Dermis blood vessel endothelial cell (primary cell): ENCODE measurements around the gene ARHGEF19. TPM values are rescaled to one million over a fixed set of nuclear protein-coding genes. Genes with fewer than 3 reads are reported as not detected.
"Not testable (repeated sequence)": the region's sequence is repeated elsewhere in the genome, so short reads cannot be mapped to it uniquely, and the experiment has no call there.

Experiments used
- DNase-seq: peaks from one replicate; pipeline ENCODE4 v3.0.0; 2010
- total RNA-seq: library from RNA; depleted of rRNA; stranded (reverse); fragments of >200 nt; gene quantifications from 2 replicates; pipeline ENCODE4 v1.2.3, GENCODE V29; 2014

The ARHGEF19 gene
- total RNA-seq, 1 donor from 2014 or later = 2.7 TPM

DNA sequence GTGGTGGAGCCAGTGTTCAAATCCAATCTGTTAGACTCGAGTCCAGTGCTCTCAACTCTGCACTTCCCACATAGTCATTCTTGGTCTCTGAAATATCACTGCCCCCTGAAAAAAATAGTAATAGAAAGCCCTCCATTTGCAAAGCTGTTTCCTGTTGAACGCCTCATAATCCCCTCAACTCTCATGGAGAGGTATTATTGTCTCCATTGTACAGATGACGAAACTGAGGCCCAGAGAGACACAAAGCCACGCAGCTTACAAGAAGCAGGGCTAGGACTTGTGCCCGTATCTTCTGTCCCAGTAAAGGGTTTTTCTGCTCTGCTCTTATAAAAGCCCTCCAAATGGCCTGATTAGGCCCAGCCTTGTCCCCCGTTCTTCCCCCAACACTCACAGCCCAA is 6.2 kb upstream of the ARHGEF19 start:
- no peak for DNase-seq

DNA sequence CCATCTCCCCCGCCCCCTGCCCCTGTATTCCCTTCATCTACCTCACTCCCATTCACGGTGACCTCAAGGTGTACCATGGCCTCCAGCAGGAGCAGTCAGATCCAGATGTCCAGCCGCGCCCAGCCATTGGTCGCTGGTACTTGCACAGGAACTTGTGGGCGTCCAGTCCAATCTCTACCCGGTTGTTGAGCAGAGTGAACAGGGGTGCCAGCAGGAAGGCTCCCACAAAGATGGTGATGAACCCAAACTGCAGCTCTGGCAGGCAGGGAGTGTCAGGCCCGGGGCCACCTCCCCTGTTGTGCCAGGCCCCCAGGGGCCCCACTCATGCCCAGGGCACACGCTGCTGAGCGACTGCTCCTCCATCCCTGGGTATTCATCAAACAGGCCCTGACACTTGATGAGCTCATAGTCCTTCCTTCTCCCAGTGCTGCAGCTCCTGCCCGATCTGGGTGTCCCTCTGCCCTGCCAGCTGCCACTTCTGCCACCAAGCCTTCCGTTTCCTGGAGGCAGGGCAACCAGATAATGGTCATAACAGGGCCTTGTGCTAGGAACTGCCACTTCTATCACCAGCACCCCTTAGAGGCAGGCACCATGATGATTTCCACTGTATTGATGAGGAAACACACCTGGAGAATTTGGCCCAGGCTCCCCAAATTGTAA is 5.7 kb upstream of the ARHGEF19 start:
- no peak for DNase-seq

DNA sequence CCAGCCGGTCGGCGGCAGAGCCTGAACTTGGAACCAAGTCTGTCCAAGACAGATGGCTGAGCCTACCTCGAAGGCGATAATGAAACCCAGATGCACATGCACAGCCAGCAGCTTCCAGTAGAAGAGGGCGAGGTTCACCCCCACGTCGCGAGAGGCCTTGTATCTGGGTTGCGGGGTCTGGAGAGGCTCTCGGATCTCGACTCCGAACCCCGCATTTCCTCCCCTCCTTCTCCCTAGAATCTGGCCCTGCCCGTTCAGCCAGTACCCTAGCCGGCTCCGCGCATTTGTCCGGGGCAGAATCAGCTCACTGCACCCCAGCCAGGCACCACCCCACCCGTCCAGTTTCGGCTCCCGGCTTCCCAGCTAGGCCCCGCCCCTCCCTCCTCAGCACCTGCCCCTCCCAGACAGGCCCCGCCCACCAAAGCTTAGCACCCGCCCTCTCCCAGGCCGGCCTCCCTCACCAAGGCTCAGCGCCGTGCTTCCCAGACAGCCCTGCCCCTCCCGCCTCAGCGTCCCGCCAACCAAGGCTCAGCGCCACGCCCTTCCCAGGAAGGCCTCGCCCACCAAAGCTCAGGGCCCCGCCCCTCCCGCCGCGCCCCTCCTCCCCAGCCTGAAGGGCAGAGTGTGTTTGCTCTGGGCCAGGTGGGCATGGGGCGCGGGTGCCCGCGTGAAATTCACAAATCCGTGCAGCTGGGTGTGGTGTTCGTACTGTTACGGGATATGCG is 4.8 kb upstream of the ARHGEF19 start:
- peak; percentile 98 for DNase-seq

DNA sequence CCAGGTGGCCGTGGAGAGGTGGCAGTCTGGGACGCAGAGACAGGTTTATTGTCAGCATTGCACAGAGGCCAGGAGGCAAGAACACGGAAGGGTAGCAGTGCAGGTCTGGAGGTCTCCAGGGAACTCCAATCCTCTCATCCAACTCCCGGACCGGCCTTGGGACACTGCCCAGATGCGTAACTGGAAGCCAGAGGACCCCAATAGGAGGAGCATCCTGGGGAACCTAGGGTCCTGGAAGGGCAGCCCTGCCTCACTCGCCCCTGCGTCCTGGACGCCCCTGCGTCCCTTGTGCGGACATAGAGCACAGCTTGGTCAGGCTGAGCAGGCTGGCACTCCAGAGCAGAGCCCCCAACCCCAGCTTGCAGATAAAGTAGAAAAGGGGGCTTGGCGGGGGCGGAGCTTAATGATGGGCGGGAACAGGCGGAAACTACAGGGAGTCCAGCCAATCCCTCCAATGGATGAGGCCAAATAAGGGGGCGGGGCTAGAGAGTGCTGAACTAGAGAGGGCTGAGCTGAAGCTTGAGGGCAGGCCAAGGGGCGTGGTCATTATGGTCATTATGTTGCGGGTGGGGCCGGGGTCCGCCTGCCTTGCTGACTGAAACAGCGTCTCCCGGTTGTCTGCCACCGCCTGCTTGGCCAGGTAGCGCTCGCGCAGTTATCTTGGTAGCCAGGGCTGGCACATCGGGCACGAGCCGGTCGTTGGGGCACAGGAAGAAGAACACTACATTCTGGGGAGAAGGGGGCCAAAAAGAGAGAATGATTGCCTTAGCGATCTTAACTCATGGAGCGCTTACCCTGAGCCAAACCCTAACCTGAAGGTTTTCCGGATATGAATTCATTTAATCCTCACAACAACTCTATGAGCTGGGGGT is 3.7 kb upstream of the ARHGEF19 start:
- DNase-seq = peak; percentile 91

DNA sequence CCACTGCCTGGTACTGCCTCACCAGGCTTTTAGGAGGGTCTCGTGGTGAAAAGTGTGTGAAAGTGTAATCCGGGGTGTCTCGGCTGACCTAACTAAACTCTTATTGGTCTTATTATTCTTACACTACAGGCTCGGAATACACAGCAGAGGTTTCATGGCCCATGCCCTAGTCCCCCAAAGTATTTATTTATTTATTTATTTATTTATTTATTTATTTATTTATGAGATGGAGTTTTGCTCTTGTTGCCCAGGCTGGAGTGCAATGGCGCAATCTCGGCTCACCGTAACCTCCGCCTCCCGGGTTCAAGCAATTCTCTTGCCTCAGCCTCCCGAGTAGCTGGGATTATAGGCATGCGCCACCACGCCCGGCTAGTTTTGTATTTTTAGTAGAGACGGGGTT is 2.8 kb upstream of the ARHGEF19 start:
- DNase-seq = not testable (repeated sequence)

DNA sequence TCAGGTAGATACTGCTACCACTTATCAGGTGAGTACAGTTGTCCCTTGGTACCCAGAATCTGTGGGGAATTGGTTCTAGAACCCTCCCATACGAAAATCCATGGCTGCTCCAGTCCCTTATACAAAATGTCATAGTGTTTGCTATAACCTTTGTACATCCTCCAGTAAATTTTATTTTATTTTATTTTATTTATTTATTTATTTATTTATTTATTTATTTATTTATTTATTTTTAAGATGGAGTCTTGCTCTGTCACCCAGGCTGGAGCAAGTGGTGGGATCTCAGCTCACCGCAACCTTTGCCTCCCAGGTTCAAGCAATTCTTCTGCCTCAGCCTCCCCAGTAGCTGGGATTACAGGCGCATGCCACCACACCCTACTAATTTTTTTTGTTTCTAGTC is 1.1 kb upstream of the ARHGEF19 start:
- DNase-seq = not testable (repeated sequence)

DNA sequence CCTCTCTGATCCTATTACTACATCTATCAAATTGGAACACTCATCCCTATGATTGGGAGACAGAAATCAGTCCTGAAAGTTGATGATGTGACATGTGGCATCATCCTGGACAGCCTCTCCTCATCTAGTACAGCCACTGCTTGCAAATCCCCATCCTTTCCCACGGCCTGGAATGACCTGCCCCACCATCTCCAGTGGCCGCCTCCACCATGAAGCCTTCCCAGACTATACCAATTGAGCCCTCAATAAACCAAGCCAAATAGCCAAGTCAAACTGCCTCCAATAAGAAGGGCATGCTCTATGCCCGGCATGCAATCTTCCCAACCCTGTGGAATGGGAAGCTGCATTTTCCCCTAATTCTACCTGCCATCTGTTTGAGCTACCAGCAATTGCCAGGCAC is 561 bp upstream of the ARHGEF19 start:
- DNase-seq = no peak

DNA sequence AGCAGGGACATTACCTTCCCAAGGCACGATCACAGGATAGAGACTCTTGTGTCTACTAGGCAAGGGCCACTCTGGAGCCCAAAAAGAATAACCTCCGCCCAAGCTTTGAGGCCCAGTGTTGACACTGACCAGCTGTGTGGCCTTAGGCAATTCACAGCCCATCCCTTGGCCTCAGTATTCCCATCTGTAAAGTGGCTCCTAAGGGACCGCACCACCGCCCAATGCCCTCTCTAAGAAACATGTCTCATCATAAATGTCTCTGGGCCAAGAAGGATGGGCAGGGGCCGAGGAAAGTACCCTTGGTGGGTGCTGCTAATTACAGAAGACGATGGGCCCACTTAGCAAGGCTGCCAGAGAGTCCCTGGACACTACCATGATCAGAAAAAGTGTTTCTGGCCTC is 628 bp downstream of the ARHGEF19 start:
- no peak for DNase-seq

DNA sequence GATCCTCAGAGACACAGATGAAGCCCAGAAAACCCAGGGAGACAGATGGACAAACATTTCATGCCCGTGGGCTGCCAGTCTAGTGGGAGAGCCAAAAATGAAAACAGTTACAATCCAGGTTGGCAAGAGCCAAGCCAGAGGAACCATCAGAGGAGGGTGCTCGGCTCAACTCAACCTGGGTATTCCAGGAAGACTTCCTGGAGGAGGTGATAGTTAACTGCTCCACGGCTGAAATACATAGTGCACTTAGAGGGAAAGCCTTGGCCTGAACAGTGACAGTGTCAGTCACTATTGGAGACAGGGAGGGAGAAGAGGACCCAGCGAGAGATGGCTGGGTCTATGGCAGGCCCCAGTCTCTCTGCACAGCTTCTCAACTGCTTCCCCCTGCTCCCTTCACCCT is 1.9 kb downstream of the ARHGEF19 start:
- no peak for DNase-seq

DNA sequence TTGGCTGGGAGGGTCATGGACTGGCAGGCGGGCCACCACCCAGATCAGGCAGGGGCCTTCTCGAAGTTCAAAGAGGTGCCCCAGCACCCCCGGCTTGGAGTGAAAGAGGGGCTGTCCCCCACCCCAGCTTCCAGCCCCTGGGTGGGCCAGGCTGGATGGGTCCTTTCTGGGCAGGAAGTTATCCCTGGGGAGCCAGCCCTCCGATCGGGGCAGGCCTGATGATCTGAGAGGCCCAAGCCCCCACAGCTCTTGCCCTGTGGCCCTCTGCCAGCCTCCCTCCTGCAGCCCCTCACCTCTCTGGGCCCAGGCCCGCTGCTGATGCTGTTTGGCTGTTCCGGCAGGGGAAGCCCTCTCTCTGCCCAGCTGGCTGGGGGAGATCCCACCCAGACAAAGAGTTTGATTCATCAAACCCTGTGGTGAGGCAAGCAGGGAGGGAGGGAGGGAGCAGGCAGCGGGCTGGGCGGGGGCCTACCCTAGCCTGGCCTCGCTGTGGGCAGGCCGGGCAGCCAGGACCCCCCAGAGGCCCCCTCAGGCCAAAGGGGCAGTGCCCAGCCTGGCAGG is 2.5 kb downstream of the ARHGEF19 start:
- DNase-seq = no peak

DNA sequence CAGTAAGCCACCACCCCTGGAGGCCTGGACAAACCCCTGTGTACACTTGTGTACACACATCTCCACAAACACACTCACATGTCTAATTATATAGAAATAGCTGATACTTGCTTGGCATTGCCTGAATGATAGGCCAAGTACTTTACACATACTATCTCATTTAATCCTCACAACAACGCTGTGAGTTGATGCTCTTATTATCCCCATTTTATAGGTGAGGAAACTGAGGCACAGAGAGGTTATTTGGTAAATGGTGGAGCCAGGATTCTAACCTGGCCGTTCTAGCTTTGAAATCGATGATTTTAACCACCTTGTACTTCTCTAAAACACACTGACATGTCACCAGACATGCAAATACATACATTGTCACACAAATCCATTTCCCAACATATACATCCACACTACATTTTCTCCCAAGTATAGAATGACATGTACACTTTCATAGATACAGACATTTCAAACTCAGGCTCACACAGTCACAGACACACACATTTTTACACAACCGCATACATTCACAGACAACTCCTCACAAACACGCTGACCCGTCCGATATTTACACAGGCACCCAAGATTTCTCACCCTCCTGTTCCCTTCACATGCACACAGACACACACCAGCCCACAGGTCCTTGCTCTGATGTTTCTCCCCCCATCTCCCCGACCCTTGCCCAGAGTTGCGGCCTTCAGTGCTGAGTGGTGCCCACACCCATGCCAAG is 3.2 kb downstream of the ARHGEF19 start:
- no peak for DNase-seq

DNA sequence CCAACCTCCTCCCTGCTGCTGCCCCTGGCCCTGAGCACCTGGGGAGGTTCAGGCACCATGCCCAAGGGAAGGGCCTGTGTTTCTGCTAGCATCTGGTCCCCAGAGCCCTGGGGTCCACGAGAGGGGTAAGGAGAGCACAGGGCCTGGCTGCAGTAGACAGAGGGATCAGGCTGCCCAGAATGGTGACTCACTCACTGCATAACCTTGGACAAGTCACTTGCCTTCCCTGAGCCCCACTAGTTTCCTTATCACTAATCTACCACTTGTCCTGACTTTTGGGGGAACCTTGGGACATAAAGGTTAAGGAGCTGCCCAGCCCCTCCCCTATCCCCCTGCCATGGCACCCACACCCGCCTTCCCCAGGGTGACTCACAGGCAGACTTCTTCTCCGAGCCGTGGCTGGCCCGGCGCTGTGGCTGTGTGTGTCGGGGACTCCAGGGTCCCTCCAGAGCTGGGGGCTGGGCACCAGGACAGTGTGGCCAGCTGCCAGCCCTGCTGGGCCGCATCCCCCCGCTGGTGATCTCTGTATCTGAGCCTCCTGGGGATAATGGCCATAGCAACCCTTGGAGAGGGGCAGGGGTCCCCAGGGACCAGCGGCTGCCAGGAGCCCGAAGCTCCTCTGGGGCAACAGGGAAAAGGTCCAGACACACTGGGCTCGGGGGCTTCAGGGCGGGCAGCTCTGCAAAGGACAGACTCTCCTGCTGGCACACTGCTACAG is 4.0 kb downstream of the ARHGEF19 start:
- DNase-seq = no peak

DNA sequence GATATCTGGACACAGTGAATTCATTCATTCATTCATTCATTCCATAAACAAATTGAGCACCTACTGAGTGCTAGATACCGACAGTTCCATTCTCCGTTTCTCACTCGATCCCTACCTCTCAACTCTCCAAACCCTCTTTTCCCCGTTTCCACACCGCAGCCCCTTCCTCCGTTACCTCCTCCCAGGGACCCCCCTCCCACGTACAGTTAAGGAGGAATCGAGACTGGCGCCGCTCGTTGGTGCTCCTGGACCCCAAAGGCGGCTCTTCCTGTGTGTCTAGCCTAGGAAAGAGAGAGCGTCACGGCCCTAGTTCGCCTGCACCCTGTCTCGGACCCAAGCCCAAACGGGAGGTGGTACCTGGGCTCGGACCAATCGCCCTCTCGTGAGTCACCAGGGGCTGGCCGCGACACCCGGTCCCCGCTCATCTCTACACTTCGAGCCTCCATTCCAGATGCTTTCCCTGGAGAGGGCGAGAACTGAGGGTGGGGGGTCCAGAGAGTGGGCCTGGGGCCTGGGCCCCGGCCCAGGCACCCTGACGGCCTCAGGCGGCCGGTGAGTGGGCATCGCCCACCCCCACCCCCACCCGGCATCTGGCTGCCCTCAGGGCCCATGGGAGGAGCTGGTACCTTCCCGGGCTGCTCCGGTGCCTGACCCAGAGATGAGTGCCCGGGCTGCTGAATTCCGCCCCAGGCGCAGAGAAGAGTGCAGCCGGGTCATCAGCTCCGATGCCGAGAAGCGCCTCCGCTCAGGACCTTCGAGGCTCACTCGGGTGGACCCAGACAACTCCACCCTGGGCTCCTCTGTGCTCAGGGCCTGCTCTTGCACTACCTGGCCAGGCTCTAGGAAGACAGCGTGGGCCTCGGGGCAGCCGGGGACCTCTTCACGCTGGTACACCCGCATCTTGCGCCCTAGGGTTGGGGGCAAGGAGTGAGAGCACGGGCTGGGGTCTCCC is 4.9 kb downstream of the ARHGEF19 start:
- DNase-seq = no peak

DNA sequence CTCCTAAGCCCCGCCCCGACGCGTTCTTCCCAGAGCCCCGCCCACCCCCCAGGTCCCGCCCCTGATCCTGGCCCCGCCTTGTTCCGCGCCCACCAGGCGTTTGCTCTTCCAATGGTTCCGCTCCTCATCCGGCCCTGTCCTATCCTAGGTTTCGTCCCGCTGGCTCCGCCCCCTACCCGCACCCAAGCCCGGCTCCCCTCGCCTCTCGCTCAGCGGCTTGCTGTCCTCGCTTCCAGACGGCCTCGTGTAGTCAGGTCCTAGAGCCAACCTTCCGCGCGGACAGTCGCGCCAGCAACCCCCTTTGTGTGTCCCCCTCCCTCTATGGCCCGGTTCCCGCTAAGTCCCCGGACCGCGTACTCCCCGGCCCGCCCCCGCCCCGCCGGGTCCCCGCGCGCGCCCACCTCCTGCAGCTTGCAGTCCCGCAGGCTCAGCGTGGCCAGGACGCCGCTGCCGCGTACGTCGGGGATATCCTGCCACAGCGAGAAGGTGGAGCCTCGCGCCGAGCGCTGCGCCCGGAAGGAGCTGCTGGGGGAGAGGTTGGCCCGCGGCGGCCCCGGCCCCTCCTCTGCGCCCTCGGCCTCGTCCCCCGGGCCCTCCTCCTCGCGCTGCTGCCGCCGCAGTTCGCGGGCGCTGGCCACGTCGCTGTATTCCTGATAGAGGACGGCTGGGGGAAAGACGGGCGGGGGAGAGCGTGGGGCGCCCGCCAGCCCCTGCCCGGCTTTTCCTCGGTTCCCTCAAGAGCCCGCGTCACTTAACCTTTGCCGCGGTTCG is 5.7 kb downstream of the ARHGEF19 start:
- peak; percentile 98 for DNase-seq

DNA sequence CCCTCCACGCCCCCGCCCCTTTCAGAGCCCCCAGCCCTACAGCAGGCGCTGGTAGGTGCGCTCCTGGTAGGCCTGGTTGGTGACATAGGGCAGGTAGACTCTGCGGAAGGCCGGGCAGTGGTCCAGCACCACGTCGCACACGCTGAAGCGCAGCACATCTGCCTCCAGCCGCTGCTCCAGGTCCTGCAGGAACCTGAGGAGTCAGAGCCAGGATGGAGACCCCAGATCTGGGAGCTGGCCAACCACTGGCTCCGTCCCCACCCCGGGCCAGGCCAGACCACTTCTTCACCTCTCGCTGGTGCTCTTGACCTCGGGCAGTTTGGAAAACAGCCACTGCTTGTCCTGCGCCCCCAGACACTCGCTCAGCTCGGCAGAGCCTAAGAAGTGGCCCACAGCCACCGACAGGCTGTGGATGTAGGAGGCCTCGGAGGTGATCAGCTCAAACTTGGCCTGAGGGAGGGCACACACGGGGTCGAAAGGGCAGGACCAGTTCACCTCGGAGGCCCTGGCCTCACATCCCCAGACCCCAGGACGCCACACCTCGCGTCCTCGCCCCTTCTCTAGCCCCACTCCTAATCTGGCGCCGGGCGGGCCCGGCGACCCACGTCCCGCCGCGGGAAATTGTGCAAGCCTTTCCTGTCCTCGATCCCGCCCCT is 6.4 kb downstream of the ARHGEF19 start:
- no peak for DNase-seq

DNA sequence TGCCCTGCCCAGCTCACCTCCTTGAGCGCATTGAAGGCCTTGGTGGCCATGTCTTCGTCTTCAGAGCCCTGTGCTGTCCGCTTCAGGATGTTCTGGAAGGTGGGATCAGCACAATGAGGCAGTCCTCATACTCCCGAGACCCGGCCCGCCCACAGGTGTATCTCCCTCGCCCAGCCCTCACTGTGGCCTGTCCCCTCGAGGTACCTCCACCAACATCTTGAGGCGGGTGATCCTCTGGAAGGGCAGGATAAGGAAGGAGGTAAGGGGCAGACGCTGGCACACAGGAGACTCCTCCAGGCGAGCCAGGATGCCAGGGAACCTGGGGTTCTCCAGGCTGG is 7.1 kb downstream of the ARHGEF19 start:
- DNase-seq = no peak

DNA sequence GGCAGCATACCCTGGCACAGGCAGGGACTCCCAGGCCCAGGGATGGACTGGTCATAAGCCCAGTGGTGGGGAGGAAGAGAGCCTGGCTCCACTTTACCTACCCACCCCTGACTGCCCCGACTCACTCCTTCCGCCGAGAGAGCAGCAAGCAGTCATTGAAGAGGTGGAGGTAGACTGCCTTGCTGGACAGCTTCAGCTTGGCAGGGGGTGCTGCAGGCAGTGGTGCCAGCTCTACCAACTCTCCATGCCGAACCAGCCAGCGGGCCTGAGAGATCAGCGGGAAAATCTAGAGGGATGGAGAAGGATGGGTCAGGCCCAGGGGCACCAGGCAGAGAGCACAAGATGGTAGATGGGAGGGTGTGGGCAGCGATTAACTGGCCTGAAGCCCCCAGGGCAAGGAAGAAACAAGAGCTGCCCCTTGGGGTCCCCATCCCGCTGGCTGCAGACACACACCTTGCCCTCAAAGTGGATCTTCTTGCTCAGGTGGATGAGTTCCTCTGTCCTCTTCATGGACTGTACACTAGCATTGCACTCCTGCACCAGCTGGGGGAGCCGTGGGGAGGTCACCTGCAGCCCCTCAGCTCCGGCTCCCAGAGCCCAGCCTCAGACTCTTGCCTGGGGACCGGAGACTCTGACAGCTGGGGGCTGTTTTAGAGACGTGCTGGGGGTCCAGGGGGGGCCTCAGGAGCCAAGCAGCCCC is 7.7 kb downstream of the ARHGEF19 start:
- peak; percentile 58 for DNase-seq

DNA sequence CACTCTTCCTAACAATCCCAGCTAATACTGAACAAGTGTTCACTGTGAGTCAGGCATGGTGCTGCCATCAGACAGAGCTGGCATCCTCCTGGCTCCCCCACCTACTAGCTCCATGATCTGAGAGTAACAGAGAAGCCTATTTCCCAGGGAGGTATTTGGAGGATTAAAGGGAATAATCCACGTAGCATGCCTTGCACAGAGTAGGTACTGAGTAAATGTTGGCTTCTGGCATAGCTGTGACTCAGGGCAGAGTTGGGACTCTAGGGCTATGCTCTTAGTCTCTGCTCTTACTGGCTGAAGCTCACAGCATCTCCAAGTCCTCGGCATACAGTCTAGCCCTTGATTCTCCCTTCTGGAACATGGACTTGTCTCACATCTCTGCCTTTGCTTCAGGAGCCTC is 8.2 kb downstream of the ARHGEF19 start:
- no peak for DNase-seq

DNA sequence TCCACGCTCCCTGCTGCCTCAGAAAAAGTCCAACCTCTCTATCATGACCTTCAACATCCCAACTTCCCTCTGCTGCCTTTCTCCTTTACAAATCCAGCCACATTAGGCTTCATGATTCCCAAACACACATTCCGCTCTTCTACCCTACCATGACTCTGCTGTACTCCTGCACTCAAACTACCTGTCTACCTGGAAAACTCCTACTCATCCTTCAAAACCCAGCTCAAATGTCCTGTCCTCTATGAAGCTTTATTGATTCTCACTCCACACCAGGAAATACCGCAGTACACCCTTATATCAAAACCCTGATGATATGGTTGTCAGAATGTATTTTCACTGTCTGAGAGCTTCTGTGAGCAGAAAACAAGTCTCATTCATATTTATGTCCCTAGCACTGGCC is 8.9 kb downstream of the ARHGEF19 start:
- DNase-seq = no peak
